KMS-11 (cell line): Measurements from ENCODE around the gene SPDYE4.

Experiments used
- H2AFZ ChIP-seq: fragments of 200-600 bp; sonication (generic); 2 replicates; pipeline ENCODE4 v1.6.1; 2016; ENCODE audit warnings: antibody characterized with exemption, mixed run types, low read depth
- H3K27ac ChIP-seq: fragments of 200-600 bp; sonication (generic); 2 replicates; pipeline ENCODE4 v1.6.1; 2016; ENCODE audit warnings: mild to moderate bottlenecking, mixed run types
- H3K27me3 ChIP-seq: fragments of 200-600 bp; sonication (generic); 2 replicates; pipeline ENCODE4 v1.6.1; 2017; ENCODE audit warnings: mild to moderate bottlenecking, low read depth, mixed run types, moderate library complexity; ENCODE audit not compliant: insufficient read depth
- H3K36me3 ChIP-seq: fragments of 200-600 bp; sonication (generic); 2 replicates; pipeline ENCODE4 v1.6.1; 2017; ENCODE audit warnings: mild to moderate bottlenecking, mixed run types; ENCODE audit not compliant: insufficient read depth
- H3K4me1 ChIP-seq: fragments of 200-600 bp; sonication (generic); 2 replicates; pipeline ENCODE4 v1.6.1; 2016; ENCODE audit warnings: mild to moderate bottlenecking, low read depth, mixed run types; ENCODE audit not compliant: poor library complexity, severe bottlenecking
- H3K4me2 ChIP-seq: fragments of 200-600 bp; sonication (generic); 2 replicates; pipeline ENCODE4 v1.7.0; 2016; ENCODE audit warnings: mild to moderate bottlenecking, mixed run types
- H3K4me3 ChIP-seq: fragments of 200-600 bp; sonication (generic); IDR thresholded peaks from 2 replicates; pipeline ENCODE4 v1.6.1; 2017; ENCODE audit warnings: low read depth, low read length, mixed read lengths; ENCODE audit not compliant: insufficient read depth
- H3K79me2 ChIP-seq: fragments of 200-600 bp; sonication (generic); 2 replicates; pipeline ENCODE4 v1.6.1; 2016; ENCODE audit warnings: low read depth, mixed run types; ENCODE audit not compliant: insufficient read depth
- H3K9ac ChIP-seq: fragments of 200-600 bp; sonication (generic); 2 replicates; pipeline ENCODE4 v1.6.1; 2016; ENCODE audit warnings: mild to moderate bottlenecking, mixed run types
- H4K20me1 ChIP-seq: fragments of 200-600 bp; sonication (generic); 2 replicates; pipeline ENCODE4 v1.6.1; 2016; ENCODE audit warnings: mild to moderate bottlenecking, mixed run types; ENCODE audit not compliant: insufficient read depth
- TF ChIP-seq, protein P1 (sequence below): fragments of 200-600 bp; sonication (generic); conservative IDR thresholded peaks from 2 replicates; pipeline ENCODE4 v1.6.1; 2017; ENCODE audit warnings: low read depth, mild to moderate bottlenecking, antibody characterized with exemption, low read length, moderate library complexity, mixed read lengths

Gene SPDYE4

GRCh38 chr17:8701221-8701620 lies 57.1 kb downstream of the SPDYE4 start:
- Histone ChIP-seq H4K20me1 (no peaks in the 10 kb centered on the region), H3K4me2 (no peak overlapping the region), H3K27me3 (no peaks in the 10 kb centered on the region)

More at GRCh38 chr17:8701221-8701620, 57.1 kb downstream of the SPDYE4 start:
- Histone ChIP-seq H3K9ac (no peak overlapping the region), H3K4me1 (no peaks in the 10 kb centered on the region), H3K79me2 (no peaks in the 10 kb centered on the region), H3K27ac (no peak overlapping the region), H3K36me3 (no peaks in the 10 kb centered on the region), H3K4me3 (no peak overlapping the region), H2AFZ (no peak overlapping the region)
- TF ChIP-seq, protein P1, sequence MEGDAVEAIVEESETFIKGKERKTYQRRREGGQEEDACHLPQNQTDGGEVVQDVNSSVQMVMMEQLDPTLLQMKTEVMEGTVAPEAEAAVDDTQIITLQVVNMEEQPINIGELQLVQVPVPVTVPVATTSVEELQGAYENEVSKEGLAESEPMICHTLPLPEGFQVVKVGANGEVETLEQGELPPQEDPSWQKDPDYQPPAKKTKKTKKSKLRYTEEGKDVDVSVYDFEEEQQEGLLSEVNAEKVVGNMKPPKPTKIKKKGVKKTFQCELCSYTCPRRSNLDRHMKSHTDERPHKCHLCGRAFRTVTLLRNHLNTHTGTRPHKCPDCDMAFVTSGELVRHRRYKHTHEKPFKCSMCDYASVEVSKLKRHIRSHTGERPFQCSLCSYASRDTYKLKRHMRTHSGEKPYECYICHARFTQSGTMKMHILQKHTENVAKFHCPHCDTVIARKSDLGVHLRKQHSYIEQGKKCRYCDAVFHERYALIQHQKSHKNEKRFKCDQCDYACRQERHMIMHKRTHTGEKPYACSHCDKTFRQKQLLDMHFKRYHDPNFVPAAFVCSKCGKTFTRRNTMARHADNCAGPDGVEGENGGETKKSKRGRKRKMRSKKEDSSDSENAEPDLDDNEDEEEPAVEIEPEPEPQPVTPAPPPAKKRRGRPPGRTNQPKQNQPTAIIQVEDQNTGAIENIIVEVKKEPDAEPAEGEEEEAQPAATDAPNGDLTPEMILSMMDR = no peak
